HG02938 (cell line): ENCODE data around the gene HAS3.

Experiments used
- ATAC-seq: cut with Tn5 transposase; IDR thresholded peaks from one replicate; pipeline ENCODE4 v1.9.1; 2021; ENCODE audit warnings: mild to moderate bottlenecking, moderate library complexity; ENCODE audit not compliant: unreplicated experiment

The HAS3 gene

GRCh38 chr16:69089091-69089910 lies 16.2 kb upstream of the HAS3 start:
- no peak for ATAC-seq

- ATAC-seq = no peak
Measured at GRCh38 chr16:69093974-69094373, 11.5 kb upstream of the HAS3 start.

- ATAC-seq = no peak
Measured at GRCh38 chr16:69094501-69094900, 11.0 kb upstream of the HAS3 start.

- no peak for ATAC-seq
Measured at GRCh38 chr16:69095193-69095592, 10.3 kb upstream of the HAS3 start.

GRCh38 chr16:69100071-69100691 lies 5.3 kb upstream of the HAS3 start:
- no peak for ATAC-seq

- ATAC-seq = no peak
Measured at GRCh38 chr16:69106491-69107315, 1.2 kb downstream of the HAS3 start.

- no peak for ATAC-seq
Measured at GRCh38 chr16:69107316-69107962, 2.0 kb downstream of the HAS3 start.

GRCh38 chr16:69108064-69108904 lies 2.8 kb downstream of the HAS3 start:
- no peak for ATAC-seq

GRCh38 chr16:69108905-69109252 lies 3.4 kb downstream of the HAS3 start:
- no peak for ATAC-seq

GRCh38 chr16:69109486-69110270 lies 4.2 kb downstream of the HAS3 start:
- ATAC-seq = no peak

GRCh38 chr16:69110406-69110805 lies 5.0 kb downstream of the HAS3 start:
- no peak for ATAC-seq

- ATAC-seq = no peak
Measured at GRCh38 chr16:69111216-69111875, 5.9 kb downstream of the HAS3 start.

GRCh38 chr16:69111876-69112230 lies 6.4 kb downstream of the HAS3 start:
- ATAC-seq = no peak

GRCh38 chr16:69112285-69113129 lies 7.1 kb downstream of the HAS3 start:
- no peak for ATAC-seq

GRCh38 chr16:69113216-69113615 lies 7.8 kb downstream of the HAS3 start:
- no peak for ATAC-seq

- no peak for ATAC-seq
Measured at GRCh38 chr16:69114346-69114975, 9.0 kb downstream of the HAS3 start.

GRCh38 chr16:69114976-69115355 lies 9.5 kb downstream of the HAS3 start:
- ATAC-seq = no peak

- ATAC-seq = no peak
Measured at GRCh38 chr16:69115361-69115760, 9.9 kb downstream of the HAS3 start.
